HepG2 (cell line): ENCODE results near the gene COQ10B.

Source experiments
- CREM ChIP-seq, 2 experiments: sonication (generic) in 1 of 2; formaldehyde crosslinking in 1 of 2; IDR thresholded peaks; 2 replicates each; pipeline versions ENCODE4 v1.4.0 to v1.6.1; 2016 to 2020; ENCODE audit warnings: antibody characterized with exemption in 1 of 2, mild to moderate bottlenecking in 1 of 2, missing genetic modification reagents in 1 of 2
- EP300 ChIP-seq, 3 experiments: sonication (generic) in 1 of 3; formaldehyde crosslinking in 1 of 3; IDR thresholded peaks; 2 replicates each; pipeline versions ENCODE4 v1.5.1 to v1.6.1; 2011 to 2020; ENCODE audit warnings: low read depth in 2 of 3, low read length in 2 of 3, borderline replicate concordance in 1 of 3, improper control_type of control experiment in 1 of 3, mild to moderate bottlenecking in 1 of 3, missing genetic modification reagents in 1 of 3, moderate library complexity in 1 of 3
- HMG20A ChIP-seq: IDR thresholded peaks from 2 replicates; pipeline ENCODE4 v1.6.1; 2016; ENCODE audit warnings: borderline replicate concordance
- HOXA3 ChIP-seq: sonication (generic); formaldehyde crosslinking; IDR thresholded peaks from 2 replicates; pipeline ENCODE4 v1.5.0; 2020; ENCODE audit warnings: missing genetic modification reagents
- JUNB ChIP-seq: sonication (generic); formaldehyde crosslinking; IDR thresholded peaks from 2 replicates; pipeline ENCODE4 v1.8.0; 2022; ENCODE audit warnings: missing genetic modification reagents, mild to moderate bottlenecking, borderline replicate concordance
- ZNF138 ChIP-seq: sonication (generic); formaldehyde crosslinking; IDR thresholded peaks from 2 replicates; pipeline ENCODE4 v1.5.0; 2020; ENCODE audit warnings: mild to moderate bottlenecking, low read depth, missing genetic modification reagents
- ZNF331 ChIP-seq: sonication (generic); formaldehyde crosslinking; IDR thresholded peaks from 2 replicates; pipeline ENCODE4 v1.4.0; 2020; ENCODE audit warnings: missing genetic modification reagents
- ZNF713 ChIP-seq: sonication (generic); formaldehyde crosslinking; IDR thresholded peaks from 2 replicates; pipeline ENCODE4 v1.4.0; 2020; ENCODE audit warnings: mild to moderate bottlenecking, missing genetic modification reagents
- ZNF792 ChIP-seq: IDR thresholded peaks from 2 replicates; pipeline ENCODE4 v1.6.1; 2016
- ZZZ3 ChIP-seq: sonication (generic); formaldehyde crosslinking; IDR thresholded peaks from 2 replicates; pipeline ENCODE4 v1.4.0; 2020; ENCODE audit warnings: missing genetic modification reagents, mild to moderate bottlenecking, borderline replicate concordance
- TF ChIP-seq, protein P1 (sequence below): sonication (generic); formaldehyde crosslinking; IDR thresholded peaks from 2 replicates; pipeline ENCODE4 v1.5.1; 2020; ENCODE audit warnings: mild to moderate bottlenecking, missing genetic modification reagents, moderate library complexity
- TF ChIP-seq, protein P2 (sequence below): sonication (generic); formaldehyde crosslinking; IDR thresholded peaks from 2 replicates; pipeline ENCODE4 v1.4.0; 2020; ENCODE audit warnings: missing genetic modification reagents

DNA sequence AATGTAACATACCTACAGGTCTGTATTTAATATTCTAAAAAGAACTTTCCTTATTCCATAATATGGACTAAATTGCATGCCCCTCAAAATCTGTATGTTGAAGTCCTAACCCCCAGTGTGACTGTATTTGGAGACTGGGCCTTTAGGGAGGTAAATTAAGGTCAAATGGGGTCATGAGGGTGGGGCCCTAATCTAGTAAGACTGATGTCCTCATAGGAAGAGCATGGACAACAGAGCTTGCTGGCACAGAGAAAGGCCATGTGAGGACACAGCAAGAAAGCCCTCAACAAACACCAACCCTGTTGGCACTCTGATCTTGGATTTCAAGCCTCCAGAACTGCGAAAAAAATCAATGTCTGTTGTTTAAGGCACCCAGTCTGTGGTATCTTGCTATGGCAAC is 37.1 kb upstream of the COQ10B start:
- no peak for TF ChIP-seq ZZZ3
- no peak for TF ChIP-seq HOXA3 (CRISPR knock-in tag)
- TF ChIP-seq EP300 (IDR thresholded peaks at IDR 0.05; ENCODE audit: low read depth in 2 of 2, low read length in 2 of 2), result no peak
- no peak for TF ChIP-seq EP300 (CRISPR knock-in tag; IDR thresholded peaks at IDR 0.05; ENCODE audit: borderline replicate concordance)
- TF ChIP-seq, protein P1, sequence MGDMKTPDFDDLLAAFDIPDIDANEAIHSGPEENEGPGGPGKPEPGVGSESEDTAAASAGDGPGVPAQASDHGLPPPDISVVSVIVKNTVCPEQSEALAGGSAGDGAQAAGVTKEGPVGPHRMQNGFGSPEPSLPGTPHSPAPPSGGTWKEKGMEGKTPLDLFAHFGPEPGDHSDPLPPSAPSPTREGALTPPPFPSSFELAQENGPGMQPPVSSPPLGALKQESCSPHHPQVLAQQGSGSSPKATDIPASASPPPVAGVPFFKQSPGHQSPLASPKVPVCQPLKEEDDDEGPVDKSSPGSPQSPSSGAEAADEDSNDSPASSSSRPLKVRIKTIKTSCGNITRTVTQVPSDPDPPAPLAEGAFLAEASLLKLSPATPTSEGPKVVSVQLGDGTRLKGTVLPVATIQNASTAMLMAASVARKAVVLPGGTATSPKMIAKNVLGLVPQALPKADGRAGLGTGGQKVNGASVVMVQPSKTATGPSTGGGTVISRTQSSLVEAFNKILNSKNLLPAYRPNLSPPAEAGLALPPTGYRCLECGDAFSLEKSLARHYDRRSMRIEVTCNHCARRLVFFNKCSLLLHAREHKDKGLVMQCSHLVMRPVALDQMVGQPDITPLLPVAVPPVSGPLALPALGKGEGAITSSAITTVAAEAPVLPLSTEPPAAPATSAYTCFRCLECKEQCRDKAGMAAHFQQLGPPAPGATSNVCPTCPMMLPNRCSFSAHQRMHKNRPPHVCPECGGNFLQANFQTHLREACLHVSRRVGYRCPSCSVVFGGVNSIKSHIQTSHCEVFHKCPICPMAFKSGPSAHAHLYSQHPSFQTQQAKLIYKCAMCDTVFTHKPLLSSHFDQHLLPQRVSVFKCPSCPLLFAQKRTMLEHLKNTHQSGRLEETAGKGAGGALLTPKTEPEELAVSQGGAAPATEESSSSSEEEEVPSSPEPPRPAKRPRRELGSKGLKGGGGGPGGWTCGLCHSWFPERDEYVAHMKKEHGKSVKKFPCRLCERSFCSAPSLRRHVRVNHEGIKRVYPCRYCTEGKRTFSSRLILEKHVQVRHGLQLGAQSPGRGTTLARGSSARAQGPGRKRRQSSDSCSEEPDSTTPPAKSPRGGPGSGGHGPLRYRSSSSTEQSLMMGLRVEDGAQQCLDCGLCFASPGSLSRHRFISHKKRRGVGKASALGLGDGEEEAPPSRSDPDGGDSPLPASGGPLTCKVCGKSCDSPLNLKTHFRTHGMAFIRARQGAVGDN, result no peak
- TF ChIP-seq, protein P2, sequence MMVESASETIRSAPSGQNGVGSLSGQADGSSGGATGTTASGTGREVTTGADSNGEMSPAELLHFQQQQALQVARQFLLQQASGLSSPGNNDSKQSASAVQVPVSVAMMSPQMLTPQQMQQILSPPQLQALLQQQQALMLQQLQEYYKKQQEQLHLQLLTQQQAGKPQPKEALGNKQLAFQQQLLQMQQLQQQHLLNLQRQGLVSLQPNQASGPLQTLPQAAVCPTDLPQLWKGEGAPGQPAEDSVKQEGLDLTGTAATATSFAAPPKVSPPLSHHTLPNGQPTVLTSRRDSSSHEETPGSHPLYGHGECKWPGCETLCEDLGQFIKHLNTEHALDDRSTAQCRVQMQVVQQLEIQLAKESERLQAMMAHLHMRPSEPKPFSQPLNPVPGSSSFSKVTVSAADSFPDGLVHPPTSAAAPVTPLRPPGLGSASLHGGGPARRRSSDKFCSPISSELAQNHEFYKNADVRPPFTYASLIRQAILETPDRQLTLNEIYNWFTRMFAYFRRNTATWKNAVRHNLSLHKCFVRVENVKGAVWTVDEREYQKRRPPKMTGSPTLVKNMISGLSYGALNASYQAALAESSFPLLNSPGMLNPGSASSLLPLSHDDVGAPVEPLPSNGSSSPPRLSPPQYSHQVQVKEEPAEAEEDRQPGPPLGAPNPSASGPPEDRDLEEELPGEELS, result no peak
- no peak for TF ChIP-seq CREM (IDR thresholded peaks at IDR 0.05)
- TF ChIP-seq CREM (CRISPR knock-in tag; IDR thresholded peaks at IDR 0.05), result no peak
- no peak for TF ChIP-seq ZNF792 (CRISPR knock-in tag)
- TF ChIP-seq HMG20A, result no peak
- no peak for TF ChIP-seq ZNF713
- TF ChIP-seq ZNF138, result no peak
- TF ChIP-seq ZNF331 (CRISPR knock-in tag), result no peak
- TF ChIP-seq JUNB (CRISPR knock-in tag), result no peak
